GM18508 (cell line): ENCODE data around the gene MBP.

ENCODE experiments used
- ATAC-seq: cut with Tn5 transposase; IDR thresholded peaks from one replicate; pipeline ENCODE4 v1.9.1; 2021; ENCODE audit warnings: moderate number of reproducible peaks; ENCODE audit not compliant: insufficient read depth, unreplicated experiment

Gene MBP

GRCh38 chr18:76935722-76936337, 196.8 kb downstream of the MBP start:
- ATAC-seq: no peak

DNA sequence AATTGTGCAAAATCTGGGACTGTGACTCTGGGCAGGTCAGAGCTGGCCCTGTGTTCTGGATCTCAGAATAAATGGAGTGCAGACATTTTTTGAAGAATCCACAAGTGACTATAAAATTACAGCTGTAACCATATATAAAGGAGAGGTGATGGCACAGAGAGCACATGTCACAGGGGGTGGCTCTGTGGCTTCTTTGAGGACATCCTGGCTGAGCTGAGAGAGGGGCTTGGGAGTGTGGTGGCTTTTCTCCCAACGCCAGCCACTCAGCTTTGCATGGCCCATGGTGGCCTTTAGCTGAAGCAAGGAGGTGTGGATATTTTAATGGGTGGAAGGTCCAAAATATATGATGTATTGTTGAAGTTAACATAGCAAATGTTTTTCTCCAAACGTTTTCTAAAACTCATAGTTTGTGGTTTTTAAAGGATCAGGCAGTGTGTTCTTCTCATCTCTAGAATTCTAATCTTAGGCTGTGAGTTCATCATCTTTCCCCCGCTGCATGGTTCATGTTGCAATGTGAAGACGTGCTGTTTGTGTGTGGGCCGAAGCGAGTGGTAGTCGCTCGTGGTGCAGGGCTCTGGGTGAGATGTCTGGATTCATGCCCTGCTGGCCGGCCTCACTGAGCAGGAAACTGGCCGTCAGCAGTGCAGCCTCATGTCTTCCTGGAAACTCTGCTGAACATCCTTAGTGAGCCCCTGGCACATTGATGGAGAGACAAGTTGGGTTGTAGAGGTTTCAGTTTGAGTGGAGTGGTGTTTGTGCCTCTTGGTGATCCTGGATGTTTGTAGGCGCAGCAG, 200.4 kb downstream of the MBP start:
- ATAC-seq: no peak

- no peak for ATAC-seq
Measured at GRCh38 chr18:76931171-76931570, 201.4 kb downstream of the MBP start.
